Large intestine (tissue), 3 donors: ENCODE data around the gene WEE1. TPM values are rescaled to one million over a fixed set of nuclear protein-coding genes. Genes with fewer than 3 reads are reported as not detected.
A peak's percentile ranks its signal among the peaks of the same experiment; 100 is the strongest.

Experiments
- DNase-seq, 2 donors: peaks; one replicate each; pipeline versions ENCODE4 v3.0.0 to v3.0.0-alpha.2; 2013
- H3K27ac ChIP-seq: one replicate; pipeline ENCODE4 v1.5.1; 2013; ENCODE audit warnings: low read length
- H3K27me3 ChIP-seq: 2 replicates; pipeline ENCODE4 v1.6.1; 2013; ENCODE audit warnings: low read length; ENCODE audit not compliant: control insufficient read depth, insufficient read depth
- H3K36me3 ChIP-seq: 2 replicates; pipeline ENCODE4 v1.6.1; 2013; ENCODE audit warnings: low read length; ENCODE audit not compliant: control insufficient read depth, insufficient read depth
- H3K4me1 ChIP-seq: one replicate; pipeline ENCODE4 v1.6.1; 2013; ENCODE audit warnings: low read length; ENCODE audit not compliant: control insufficient read depth, insufficient read depth
- H3K4me3 ChIP-seq: one replicate; pipeline ENCODE4 v1.5.1; 2013; ENCODE audit warnings: low read length
- H3K9me3 ChIP-seq: one replicate; pipeline ENCODE4 v1.6.1; 2013; ENCODE audit warnings: mild to moderate bottlenecking, low read depth, low read length, moderate library complexity; ENCODE audit not compliant: control insufficient read depth
- WGBS: methylation state at CpG from one replicate; pipeline ENCODE4 v1.1.5; 2013; ENCODE audit warnings: low lambda C conversion rate; ENCODE audit not compliant: insufficient coverage; 5-methylcytosine and 5-hydroxymethylcytosine counted together
- polyA plus RNA-seq: library from polyadenylated mRNA; unstranded; fragments of 120-200 nt; gene quantifications from one replicate; pipeline ENCODE4 v1.2.1, GENCODE V29; 2013

The WEE1 gene
- polyA plus RNA-seq, 1 donor: 68.9 TPM

- Histone ChIP-seq H3K27ac (peak overlapping the region; percentile 98), H3K36me3 (no peaks in the 10 kb centered on the region), H3K4me3 (peak overlapping the region; percentile 92), H3K9me3 (no peaks in the 10 kb centered on the region), H3K27me3 (no peaks in the 10 kb centered on the region), H3K4me1 (peaks cover 31% of the 10 kb centered on the region)
- DNase-seq: peak in 1 of 2 donors; percentile 41
- no CpG with 5 or more reads among the region's 122 CpGs for WGBS
Observed at GRCh38 chr11:9573775-9574621, 528 bp downstream of the WEE1 start.

GRCh38 chr11:9574622-9575259 lies 1.3 kb downstream of the WEE1 start:
- H3K9me3 ChIP-seq: no peaks in the 10 kb centered on the region
- no peaks in the 10 kb centered on the region for H3K36me3 ChIP-seq
- H3K27me3 ChIP-seq: no peaks in the 10 kb centered on the region
- H3K4me3 ChIP-seq: peak overlapping the region; percentile 92
- WGBS: no CpG with 5 or more reads among the region's 43 CpGs
- H3K27ac ChIP-seq: peak overlapping the region; percentile 98
- H3K4me1 ChIP-seq: peaks cover 26% of the 10 kb centered on the region
- DNase-seq: no peak

- peak; percentile 87 to 90 for DNase-seq
- H3K27me3 ChIP-seq: no peaks in the 10 kb centered on the region
- peak overlapping the region; percentile 92 for H3K4me3 ChIP-seq
- H3K27ac ChIP-seq: peak overlapping the region; percentile 98
- H3K9me3 ChIP-seq: no peaks in the 10 kb centered on the region
- 0% methylated on average over 3 of the region's 17 CpGs for WGBS
- peaks cover 5% of the 10 kb centered on the region for H3K36me3 ChIP-seq
- H3K4me1 ChIP-seq: peaks cover 18% of the 10 kb centered on the region
Observed at GRCh38 chr11:9575260-9576240, 2.1 kb downstream of the WEE1 start.

GRCh38 chr11:9576701-9577381 lies 3.4 kb downstream of the WEE1 start:
- H3K27ac ChIP-seq: peak overlapping the region; percentile 98
- H3K27me3 ChIP-seq: no peaks in the 10 kb centered on the region
- WGBS: no CpG with 5 or more reads among the region's 4 CpGs
- peaks cover 9% of the 10 kb centered on the region for H3K4me1 ChIP-seq
- H3K4me3 ChIP-seq: peak overlapping the region; percentile 92
- DNase-seq: peak in 1 of 2 donors; percentile 46
- peaks cover 15% of the 10 kb centered on the region for H3K36me3 ChIP-seq
- H3K9me3 ChIP-seq: no peaks in the 10 kb centered on the region

- WGBS: 0% methylated on average over 3 of the region's 7 CpGs
- DNase-seq: peak in 1 of 2 donors; percentile 80
- H3K9me3 ChIP-seq: no peaks in the 10 kb centered on the region
- peaks cover 21% of the 10 kb centered on the region for H3K36me3 ChIP-seq
- no peaks in the 10 kb centered on the region for H3K27me3 ChIP-seq
- H3K27ac ChIP-seq: peak overlapping the region; percentile 98
- peak overlapping the region; percentile 92 for H3K4me3 ChIP-seq
- H3K4me1 ChIP-seq: peaks cover 2% of the 10 kb centered on the region
Observed at GRCh38 chr11:9577556-9577955, 4.1 kb downstream of the WEE1 start.

GRCh38 chr11:9580894-9581293 lies 7.4 kb downstream of the WEE1 start:
- no peak for DNase-seq
- Histone ChIP-seq H3K4me3 (no peak overlapping the region), H3K4me1 (no peaks in the 10 kb centered on the region), H3K9me3 (no peaks in the 10 kb centered on the region), H3K27me3 (no peaks in the 10 kb centered on the region), H3K27ac (no peak overlapping the region), H3K36me3 (peaks cover 43% of the 10 kb centered on the region)
- no CpG with 5 or more reads among the region's 4 CpGs for WGBS

GRCh38 chr11:9581556-9582161 lies 8.2 kb downstream of the WEE1 start:
- no peak for DNase-seq
- no peak overlapping the region for H3K4me3 ChIP-seq
- H3K4me1 ChIP-seq: no peaks in the 10 kb centered on the region
- WGBS: no CpG with 5 or more reads among the region's 6 CpGs
- no peak overlapping the region for H3K27ac ChIP-seq
- H3K27me3 ChIP-seq: no peaks in the 10 kb centered on the region
- H3K9me3 ChIP-seq: no peaks in the 10 kb centered on the region
- peaks cover 48% of the 10 kb centered on the region for H3K36me3 ChIP-seq

- H3K36me3 ChIP-seq: peaks cover 32% of the 10 kb centered on the region
- H3K4me3 ChIP-seq: no peak overlapping the region
- H3K4me1 ChIP-seq: no peaks in the 10 kb centered on the region
- H3K27me3 ChIP-seq: no peaks in the 10 kb centered on the region
- H3K9me3 ChIP-seq: no peaks in the 10 kb centered on the region
- H3K27ac ChIP-seq: no peak overlapping the region
- WGBS: no CpG with 5 or more reads among the region's 4 CpGs
- DNase-seq: no peak
Observed at GRCh38 chr11:9590717-9591116, 17.2 kb downstream of the WEE1 start.

GRCh38 chr11:9594267-9595046 lies 21.0 kb downstream of the WEE1 start:
- no peaks in the 10 kb centered on the region for H3K4me1 ChIP-seq
- no peak for DNase-seq
- H3K27ac ChIP-seq: no peak overlapping the region
- 100% methylated on average over 1 of the region's 11 CpGs for WGBS
- no peaks in the 10 kb centered on the region for H3K9me3 ChIP-seq
- peaks cover 10% of the 10 kb centered on the region for H3K36me3 ChIP-seq
- H3K4me3 ChIP-seq: no peak overlapping the region
- H3K27me3 ChIP-seq: no peaks in the 10 kb centered on the region
